ENCODE data around the gene TNFSF10.
"Not testable (repeated sequence)": the region's sequence is repeated elsewhere in the genome, so short reads cannot be mapped to it uniquely, and the experiment has no call there.

Gene TNFSF10

GRCh38 chr3:172522871-172523818 lies at the start of gene TNFSF10:
TSS of gene TNFSF10 (minus strand) at chr3:172523430. CDS start at chr3:172523384, 46 bp downstream.
- in situ Hi-C loops (cut with MboI; ENCODE audit: low sequenced_read_pairs): no loop called here

- in situ Hi-C loops (cut with MboI; ENCODE audit: low sequenced_read_pairs): no loop called here
Observed at GRCh38 chr3:172569128-172570008, 46.1 kb upstream of the TNFSF10 start.

- in situ Hi-C loops (cut with MboI; ENCODE audit: low sequenced_read_pairs): no loop called here
Observed at GRCh38 chr3:172568701-172569100, 45.5 kb upstream of the TNFSF10 start.

- in situ Hi-C loops (cut with MboI; ENCODE audit: low sequenced_read_pairs): not testable (repeated sequence)
Observed at GRCh38 chr3:172566785-172567184, 43.6 kb upstream of the TNFSF10 start.

- in situ Hi-C loops (cut with MboI; ENCODE audit: low sequenced_read_pairs): no loop called here
Observed at GRCh38 chr3:172564499-172564898, 41.3 kb upstream of the TNFSF10 start.

GRCh38 chr3:172562871-172563865 lies 39.9 kb upstream of the TNFSF10 start:
- in situ Hi-C loops (cut with MboI; ENCODE audit: low sequenced_read_pairs): no loop called here

GRCh38 chr3:172561897-172562640 lies 38.8 kb upstream of the TNFSF10 start:
- in situ Hi-C loops (cut with MboI; ENCODE audit: low sequenced_read_pairs): no loop called here

GRCh38 chr3:172560586-172560985 lies 37.4 kb upstream of the TNFSF10 start:
- in situ Hi-C loops (cut with MboI; ENCODE audit: low sequenced_read_pairs): no loop called here

- in situ Hi-C loops (cut with MboI; ENCODE audit: low sequenced_read_pairs): no loop called here
Observed at GRCh38 chr3:172560026-172560425, 36.8 kb upstream of the TNFSF10 start.

- in situ Hi-C loops (cut with MboI; ENCODE audit: low sequenced_read_pairs): no loop called here
Observed at GRCh38 chr3:172559020-172559419, 35.8 kb upstream of the TNFSF10 start.

- in situ Hi-C loops (cut with MboI; ENCODE audit: low sequenced_read_pairs): no loop called here
Observed at GRCh38 chr3:172557515-172558220, 34.4 kb upstream of the TNFSF10 start.

- in situ Hi-C loops (cut with MboI; ENCODE audit: low sequenced_read_pairs): no loop called here
Observed at GRCh38 chr3:172553526-172554252, 30.5 kb upstream of the TNFSF10 start.

- in situ Hi-C loops (cut with MboI; ENCODE audit: low sequenced_read_pairs): no loop called here
Observed at GRCh38 chr3:172552607-172553006, 29.4 kb upstream of the TNFSF10 start.

GRCh38 chr3:172551874-172552273 lies 28.6 kb upstream of the TNFSF10 start:
- in situ Hi-C loops (cut with MboI; ENCODE audit: low sequenced_read_pairs): no loop called here

- in situ Hi-C loops (cut with MboI; ENCODE audit: low sequenced_read_pairs): no loop called here
Observed at GRCh38 chr3:172550347-172550943, 27.2 kb upstream of the TNFSF10 start.

- in situ Hi-C loops (cut with MboI; ENCODE audit: low sequenced_read_pairs): no loop called here
Observed at GRCh38 chr3:172549144-172549543, 25.9 kb upstream of the TNFSF10 start.

- in situ Hi-C loops (cut with MboI; ENCODE audit: low sequenced_read_pairs): no loop called here
Observed at GRCh38 chr3:172546628-172547214, 23.5 kb upstream of the TNFSF10 start.

- in situ Hi-C loops (cut with MboI; ENCODE audit: low sequenced_read_pairs): no loop called here
Observed at GRCh38 chr3:172546105-172546504, 22.9 kb upstream of the TNFSF10 start.
